ENCODE measurements around the gene PI4K2A. TPM values are rescaled to one million over a fixed set of nuclear protein-coding genes. Genes with fewer than 3 reads are reported as not detected.
"Not testable (repeated sequence)": the region's sequence is repeated elsewhere in the genome, so short reads cannot be mapped to it uniquely, and the experiment has no call there.

The PI4K2A gene
- total and polyA plus RNA-seq, 2 donors: 7.4 to 11.7 TPM

GRCh38 chr10:97640868-97641811, 669 bp downstream of the PI4K2A start:
- under 1% methylated on average over 67 of the region's 67 CpGs for WGBS
- peaks cover 2% of the 10 kb centered on the region for H3K36me3 ChIP-seq (ENCODE audit: insufficient read depth)
- peak overlapping the region; percentile 82 for H3K27ac ChIP-seq (ENCODE audit: low read depth)
- DNase-seq (ENCODE audit: extremely low spot score): no peak
- H3K4me3 ChIP-seq (ENCODE audit: low read depth, low read length): peak overlapping the region; percentile 88
- no peaks in the 10 kb centered on the region for H3K4me1 ChIP-seq (ENCODE audit: insufficient read depth)

GRCh38 chr10:97642471-97643159, 2.1 kb downstream of the PI4K2A start:
- H3K4me1 ChIP-seq (ENCODE audit: insufficient read depth); H3K27ac ChIP-seq (ENCODE audit: low read depth); DNase-seq (ENCODE audit: extremely low spot score); H3K36me3 ChIP-seq (ENCODE audit: insufficient read depth); H3K4me3 ChIP-seq (ENCODE audit: low read depth, low read length): not testable (repeated sequence)
- 97% methylated on average over 13 of the region's 13 CpGs for WGBS

GRCh38 chr10:97643441-97643985, 3.0 kb downstream of the PI4K2A start:
- H3K4me1 ChIP-seq (ENCODE audit: insufficient read depth): no peaks in the 10 kb centered on the region
- H3K36me3 ChIP-seq (ENCODE audit: insufficient read depth): peaks cover 2% of the 10 kb centered on the region
- H3K4me3 ChIP-seq (ENCODE audit: low read depth, low read length): no peak overlapping the region
- no peak overlapping the region for H3K27ac ChIP-seq (ENCODE audit: low read depth)
- DNase-seq (ENCODE audit: extremely low spot score): no peak
- 90% methylated on average over 4 of the region's 4 CpGs for WGBS

- peaks cover 2% of the 10 kb centered on the region for H3K36me3 ChIP-seq (ENCODE audit: insufficient read depth)
- no peak overlapping the region for H3K27ac ChIP-seq (ENCODE audit: low read depth)
- 95% methylated on average over 4 of the region's 4 CpGs for WGBS
- no peaks in the 10 kb centered on the region for H3K4me1 ChIP-seq (ENCODE audit: insufficient read depth)
- no peak overlapping the region for H3K4me3 ChIP-seq (ENCODE audit: low read depth, low read length)
- no peak for DNase-seq (ENCODE audit: extremely low spot score)
These were observed 4.5 kb downstream of the PI4K2A start for GRCh38 chr10:97644936-97645335.

GRCh38 chr10:97647556-97647955, 7.1 kb downstream of the PI4K2A start:
- Histone ChIP-seq H3K4me1 (ENCODE audit: insufficient read depth) (no peaks in the 10 kb centered on the region), H3K27ac (ENCODE audit: low read depth) (no peak overlapping the region), H3K36me3 (ENCODE audit: insufficient read depth) (peaks cover 2% of the 10 kb centered on the region), H3K4me3 (ENCODE audit: low read depth, low read length) (no peak overlapping the region)
- DNase-seq (ENCODE audit: extremely low spot score): no peak
- 88% methylated on average over 1 of the region's 1 CpG for WGBS

GRCh38 chr10:97648562-97649404, 8.3 kb downstream of the PI4K2A start:
- no peaks in the 10 kb centered on the region for H3K4me1 ChIP-seq (ENCODE audit: insufficient read depth)
- peaks cover 2% of the 10 kb centered on the region for H3K36me3 ChIP-seq (ENCODE audit: insufficient read depth)
- no peak for DNase-seq (ENCODE audit: extremely low spot score)
- WGBS: 67% methylated on average over 5 of the region's 5 CpGs
- H3K27ac ChIP-seq (ENCODE audit: low read depth): peak overlapping the region; percentile 26
- no peak overlapping the region for H3K4me3 ChIP-seq (ENCODE audit: low read depth, low read length)

GRCh38 chr10:97649405-97649750, 8.9 kb downstream of the PI4K2A start:
- 92% methylated on average over 4 of the region's 4 CpGs for WGBS
- H3K4me1 ChIP-seq (ENCODE audit: insufficient read depth); H3K36me3 ChIP-seq (ENCODE audit: insufficient read depth); DNase-seq (ENCODE audit: extremely low spot score); H3K4me3 ChIP-seq (ENCODE audit: low read depth, low read length); H3K27ac ChIP-seq (ENCODE audit: low read depth): not testable (repeated sequence)

- Histone ChIP-seq H3K4me1 (ENCODE audit: insufficient read depth) (no peaks in the 10 kb centered on the region), H3K4me3 (ENCODE audit: low read depth, low read length) (no peak overlapping the region), H3K36me3 (ENCODE audit: insufficient read depth) (peaks cover 3% of the 10 kb centered on the region), H3K27ac (ENCODE audit: low read depth) (no peak overlapping the region)
- no peak for DNase-seq (ENCODE audit: extremely low spot score)
- WGBS: 92% methylated on average over 3 of the region's 3 CpGs
These were observed 10.3 kb downstream of the PI4K2A start for GRCh38 chr10:97650726-97651125.

- no peak overlapping the region for H3K4me3 ChIP-seq (ENCODE audit: low read depth, low read length)
- no peaks in the 10 kb centered on the region for H3K4me1 ChIP-seq (ENCODE audit: insufficient read depth)
- no peak for DNase-seq (ENCODE audit: extremely low spot score)
- no peak overlapping the region for H3K27ac ChIP-seq (ENCODE audit: low read depth)
- peaks cover 4% of the 10 kb centered on the region for H3K36me3 ChIP-seq (ENCODE audit: insufficient read depth)
- 84% methylated on average over 3 of the region's 3 CpGs for WGBS
These were observed 11.3 kb downstream of the PI4K2A start for GRCh38 chr10:97651773-97652172.

- H3K36me3 ChIP-seq (ENCODE audit: insufficient read depth): peaks cover 6% of the 10 kb centered on the region
These were observed 16.3 kb downstream of the PI4K2A start for GRCh38 chr10:97656777-97657176.

GRCh38 chr10:97659589-97659988, 19.1 kb downstream of the PI4K2A start:
- WGBS: 28% methylated on average over 1 of the region's 1 CpG
- DNase-seq (ENCODE audit: extremely low spot score): no peak
- Histone ChIP-seq H3K4me3 (ENCODE audit: low read depth, low read length) (no peak overlapping the region), H3K36me3 (ENCODE audit: insufficient read depth) (peaks cover 3% of the 10 kb centered on the region), H3K4me1 (ENCODE audit: insufficient read depth) (no peaks in the 10 kb centered on the region), H3K27ac (ENCODE audit: low read depth) (no peak overlapping the region)

More at GRCh38 chr10:97656777-97657176, 16.3 kb downstream of the PI4K2A start:
- no peak overlapping the region for H3K4me3 ChIP-seq (ENCODE audit: low read depth, low read length)
- H3K27ac ChIP-seq (ENCODE audit: low read depth): no peak overlapping the region
- no peaks in the 10 kb centered on the region for H3K4me1 ChIP-seq (ENCODE audit: insufficient read depth)
- WGBS: 94% methylated on average over 5 of the region's 5 CpGs
- DNase-seq (ENCODE audit: extremely low spot score): no peak

- H3K4me1 ChIP-seq (ENCODE audit: insufficient read depth): no peaks in the 10 kb centered on the region
- H3K36me3 ChIP-seq (ENCODE audit: insufficient read depth): peaks cover 2% of the 10 kb centered on the region
- no peak for DNase-seq (ENCODE audit: extremely low spot score)
- no peak overlapping the region for H3K27ac ChIP-seq (ENCODE audit: low read depth)
- no peak overlapping the region for H3K4me3 ChIP-seq (ENCODE audit: low read depth, low read length)
- WGBS: 86% methylated on average over 1 of the region's 1 CpG
These were observed 23.9 kb downstream of the PI4K2A start for GRCh38 chr10:97664282-97664850.

- H3K27ac ChIP-seq (ENCODE audit: low read depth): no peak overlapping the region
- H3K4me1 ChIP-seq (ENCODE audit: insufficient read depth): no peaks in the 10 kb centered on the region
- WGBS: 93% methylated on average over 7 of the region's 7 CpGs
- DNase-seq (ENCODE audit: extremely low spot score): no peak
- peaks cover 2% of the 10 kb centered on the region for H3K36me3 ChIP-seq (ENCODE audit: insufficient read depth)
- no peak overlapping the region for H3K4me3 ChIP-seq (ENCODE audit: low read depth, low read length)
These were observed 26.5 kb downstream of the PI4K2A start for GRCh38 chr10:97666992-97667391.

Measured in urinary bladder (tissue), 4 donors.